HuH-7.5 (cell line): ENCODE results near the gene SCPEP1.

Experiments used
- DNase-seq: peaks from one replicate; pipeline ENCODE4 v3.0.0; 2011; ENCODE audit warnings: low spot score

The SCPEP1 gene

GRCh38 chr17:57002904-57003303 is 25.0 kb downstream of the SCPEP1 start:
- DNase-seq: no peak

GRCh38 chr17:57004944-57005579 is 27.1 kb downstream of the SCPEP1 start:
- no peak for DNase-seq

- no peak for DNase-seq
These were observed 28.1 kb downstream of the SCPEP1 start for GRCh38 chr17:57006040-57006439.

- DNase-seq: no peak
These were observed 31.0 kb downstream of the SCPEP1 start for GRCh38 chr17:57008958-57009357.

GRCh38 chr17:57009737-57010445 is 32.0 kb downstream of the SCPEP1 start:
- DNase-seq: peak; percentile 61

GRCh38 chr17:57010487-57010886 is 32.6 kb downstream of the SCPEP1 start:
- DNase-seq: no peak

GRCh38 chr17:57011491-57012015 is 33.6 kb downstream of the SCPEP1 start:
- no peak for DNase-seq

GRCh38 chr17:57016071-57016763 is 38.3 kb downstream of the SCPEP1 start:
- no peak for DNase-seq

- no peak for DNase-seq
These were observed 38.8 kb downstream of the SCPEP1 start for GRCh38 chr17:57016764-57017116.

GRCh38 chr17:57017625-57018024 is 39.7 kb downstream of the SCPEP1 start:
- no peak for DNase-seq

GRCh38 chr17:57020208-57020607 is 42.3 kb downstream of the SCPEP1 start:
- no peak for DNase-seq

GRCh38 chr17:57021226-57021940 is 43.5 kb downstream of the SCPEP1 start:
- no peak for DNase-seq

- no peak for DNase-seq
These were observed 47.9 kb downstream of the SCPEP1 start for GRCh38 chr17:57025876-57026275.

GRCh38 chr17:57027852-57028251 is 49.9 kb downstream of the SCPEP1 start:
- no peak for DNase-seq

- DNase-seq: no peak
These were observed 54.4 kb downstream of the SCPEP1 start for GRCh38 chr17:57032343-57032742.

GRCh38 chr17:57033296-57033695 is 55.4 kb downstream of the SCPEP1 start:
- DNase-seq: no peak

- DNase-seq: no peak
These were observed 57.1 kb downstream of the SCPEP1 start for GRCh38 chr17:57034807-57035754.

GRCh38 chr17:57035971-57036481 is 58.1 kb downstream of the SCPEP1 start:
- no peak for DNase-seq

GRCh38 chr17:57037411-57037810 is 59.5 kb downstream of the SCPEP1 start:
- no peak for DNase-seq

GRCh38 chr17:57038486-57038885 is 60.6 kb downstream of the SCPEP1 start:
- DNase-seq: no peak

- no peak for DNase-seq
These were observed 62.6 kb downstream of the SCPEP1 start for GRCh38 chr17:57040571-57040970.
